Measurements from ENCODE around the gene TMEM82. TPM values are rescaled to one million over a fixed set of nuclear protein-coding genes. Genes with fewer than 3 reads are reported as not detected.

The TMEM82 gene
- polyA plus RNA-seq, 1 of the 3 experiments (the other 2 are of a cell fraction) = not detected

- no peak overlapping the region for H3K27ac ChIP-seq (ENCODE audit: low read depth in 2 of 2, low read length in 1 of 2)
- peaks cover 0 to 55% of the 10 kb centered on the region in 2 experiments for H3K36me3 ChIP-seq (replicated peaks in 1 of 2; ENCODE audit: control insufficient read depth in 1 of 2, insufficient read depth in 2 of 2, low read length in 1 of 2)
- H4K20me1 ChIP-seq (ENCODE audit: insufficient read depth) = no peaks in the 10 kb centered on the region
- H3K27me3 ChIP-seq (ENCODE audit: insufficient read depth) = no peaks in the 10 kb centered on the region
- H3K79me2 ChIP-seq (ENCODE audit: insufficient read depth) = no peaks in the 10 kb centered on the region
- ChIA-PET POLR2A (no interaction called here), CTCF (interaction anchor here (1.2 kb wide), 1 partner anchor 8 kb away, joined by 3 read pairs; no protein-coding TSS in a partner anchor)
- H2AFZ ChIP-seq (ENCODE audit: low read depth) = no peak overlapping the region
- H3K9me3 ChIP-seq = no peaks in the 10 kb centered on the region
- peaks cover 0 to 27% of the 10 kb centered on the region in 2 experiments; a peak in 1 of 4 replicates for H3K4me1 ChIP-seq (ENCODE audit: control insufficient read depth in 1 of 2, insufficient read depth in 2 of 2, low read depth in 1 of 2, low read length in 1 of 2)
- H3K4me3 ChIP-seq (ENCODE audit: low read depth in 2 of 2, low read length in 1 of 2) = no peak overlapping the region
- WGBS (ENCODE audit: low lambda C conversion rate) = 85% methylated on average over 6 of the region's 11 CpGs
- no peak for DNase-seq
- no peak overlapping the region for H3K4me2 ChIP-seq
- TF ChIP-seq NRF1 (IDR thresholded peaks at IDR 0.05; ENCODE audit: low read depth, low read length) (no peak), EP300 (IDR thresholded peaks at IDR 0.05; ENCODE audit: borderline replicate concordance in 1 of 2, low read depth in 1 of 2, low read length in 1 of 2) (no peak), MAX (IDR thresholded peaks at IDR 0.05; ENCODE audit: low read depth) (no peak), SIN3A (IDR thresholded peaks at IDR 0.05; ENCODE audit: borderline replicate concordance, low read depth, low read length) (no peak)
- TF ChIP-seq, protein P1, sequence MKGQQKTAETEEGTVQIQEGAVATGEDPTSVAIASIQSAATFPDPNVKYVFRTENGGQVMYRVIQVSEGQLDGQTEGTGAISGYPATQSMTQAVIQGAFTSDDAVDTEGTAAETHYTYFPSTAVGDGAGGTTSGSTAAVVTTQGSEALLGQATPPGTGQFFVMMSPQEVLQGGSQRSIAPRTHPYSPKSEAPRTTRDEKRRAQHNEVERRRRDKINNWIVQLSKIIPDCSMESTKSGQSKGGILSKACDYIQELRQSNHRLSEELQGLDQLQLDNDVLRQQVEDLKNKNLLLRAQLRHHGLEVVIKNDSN (IDR thresholded peaks at IDR 0.05; ENCODE audit: borderline replicate concordance, low read depth) = no peak
- no peaks in the 10 kb centered on the region for H3F3A ChIP-seq (replicated peaks; ENCODE audit: insufficient read depth)
- no peaks in the 10 kb centered on the region for H3K9me2 ChIP-seq
- no peak overlapping the region for H3K9ac ChIP-seq
Measured at GRCh38 chr1:15733218-15733725, 9.0 kb upstream of the TMEM82 start.

GRCh38 chr1:15733726-15734226 is 8.5 kb upstream of the TMEM82 start:
- H3K4me1 ChIP-seq (ENCODE audit: control insufficient read depth in 1 of 2, insufficient read depth in 2 of 2, low read depth in 1 of 2, low read length in 1 of 2) = peaks cover 0 to 32% of the 10 kb centered on the region in 2 experiments; a peak in 1 of 4 replicates
- no peaks in the 10 kb centered on the region for H3K79me2 ChIP-seq (ENCODE audit: insufficient read depth)
- no peak for DNase-seq
- WGBS (ENCODE audit: low lambda C conversion rate) = 98% methylated on average over 9 of the region's 27 CpGs
- peaks cover 0 to 50% of the 10 kb centered on the region in 2 experiments for H3K36me3 ChIP-seq (replicated peaks in 1 of 2; ENCODE audit: control insufficient read depth in 1 of 2, insufficient read depth in 2 of 2, low read length in 1 of 2)
- H3K9me3 ChIP-seq = no peaks in the 10 kb centered on the region
- no peaks in the 10 kb centered on the region for H3K27me3 ChIP-seq (ENCODE audit: insufficient read depth)
- ChIA-PET POLR2A (no interaction called here), CTCF (no interaction called here)
- TF ChIP-seq MAX (IDR thresholded peaks at IDR 0.05; ENCODE audit: low read depth) (no peak), CHD2 (IDR thresholded peaks at IDR 0.05; ENCODE audit: low read length, partially characterized antibody) (no peak), RXRA (IDR thresholded peaks at IDR 0.05; ENCODE audit: borderline replicate concordance, low read depth) (no peak), IRF3 (IDR thresholded peaks at IDR 0.05; ENCODE audit: low read depth, low read length) (no peak), PBX3 (IDR thresholded peaks at IDR 0.05) (no peak), SMC3 (IDR thresholded peaks at IDR 0.05; ENCODE audit: low read depth, low read length) (no peak), REST (IDR thresholded peaks at IDR 0.05; ENCODE audit: low read depth, low read length) (no peak)
- no peak overlapping the region for H3K27ac ChIP-seq (ENCODE audit: low read depth in 2 of 2, low read length in 1 of 2)
- no peak overlapping the region for H3K4me2 ChIP-seq
- H3K9ac ChIP-seq = no peak overlapping the region
- no peak overlapping the region for H2AFZ ChIP-seq (ENCODE audit: low read depth)
- H3F3A ChIP-seq (replicated peaks; ENCODE audit: insufficient read depth) = no peaks in the 10 kb centered on the region
- H4K20me1 ChIP-seq (ENCODE audit: insufficient read depth) = no peaks in the 10 kb centered on the region
- H3K4me3 ChIP-seq (ENCODE audit: low read depth in 2 of 2, low read length in 1 of 2) = no peak overlapping the region
- H3K9me2 ChIP-seq = no peaks in the 10 kb centered on the region

All from SK-N-SH (cell line).